T-cell (primary cell): ENCODE data around the gene TSC22D2. TPM values are rescaled to one million over a fixed set of nuclear protein-coding genes. Genes with fewer than 3 reads are reported as not detected.

Experiments
- ATAC-seq, 4 experiments: fragments of 200-7000 bp in 3 of 4; fragments of 150-1000 bp in 1 of 4; cut with Tn5 transposase; replicated peaks in 1 of 4; 1 replicate in 3 of 4; 2 replicates in 1 of 4; pipeline ENCODE4 v1.10.0; 2021; ENCODE audit warnings: moderate library complexity in 3 of 4, mild to moderate bottlenecking in 2 of 4, moderate number of reproducible peaks in 1 of 4
- CTCF ChIA-PET, 2 donors: fragments of 300-600 bp; sonication (Branson Sonifier 250); formaldehyde crosslinking; loops; one replicate each; lab custom pipeline; 2022; ENCODE audit warnings: antibody characterized with exemption in 2 of 2; lab: Charles Lee
- POLR2A ChIA-PET, 2 donors: fragments of 300-600 bp; sonication (Branson Sonifier 250); formaldehyde crosslinking; loops; one replicate each; lab custom pipeline; 2022; ENCODE audit warnings: antibody characterized with exemption in 2 of 2; lab: Charles Lee
- DNase-seq, 35 experiments: peaks; one replicate each; pipeline versions ENCODE4 v3.0.0 to v3.0.0-alpha.2; 2013 to 2023
- H3K27ac ChIP-seq: one replicate; pipeline ENCODE4 v1.5.1; 2013; ENCODE audit warnings: low read length
- H3K27me3 ChIP-seq, 2 experiments: replicated peaks in 1 of 2; 1 replicate in 1 of 2; 2 replicates in 1 of 2; pipeline versions ENCODE4 v1.6.1 to v1.7.0; 2013; ENCODE audit warnings: low read length in 1 of 2, mixed read lengths in 1 of 2; ENCODE audit not compliant: control insufficient read depth in 2 of 2, insufficient read depth in 2 of 2; ENCODE audit errors: extremely low read depth in 1 of 2
- H3K36me3 ChIP-seq, 2 donors: 1 replicate in 1 of 2; 2 replicates in 1 of 2; pipeline versions ENCODE4 v1.6.1 to v1.7.0; 2013; ENCODE audit warnings: low read length in 1 of 2; ENCODE audit not compliant: control insufficient read depth in 2 of 2, insufficient read depth in 1 of 2; ENCODE audit errors: extremely low read depth in 1 of 2
- H3K4me1 ChIP-seq, 2 experiments: 1 replicate in 1 of 2; 2 replicates in 1 of 2; pipeline versions ENCODE4 v1.6.1 to v1.7.0; 2013; ENCODE audit warnings: low read length in 2 of 2, mixed read lengths in 1 of 2; ENCODE audit not compliant: insufficient read depth in 2 of 2, control insufficient read depth in 1 of 2; ENCODE audit errors: extremely low read depth in 1 of 2
- H3K4me3 ChIP-seq, 2 donors: 1 replicate in 1 of 2; 2 replicates in 1 of 2; pipeline versions ENCODE4 v1.5.1 to v1.7.0; 2013; ENCODE audit warnings: mild to moderate bottlenecking in 2 of 2, low read length in 1 of 2, moderate library complexity in 1 of 2; ENCODE audit not compliant: control insufficient read depth in 1 of 2; ENCODE audit errors: extremely low read depth in 1 of 2
- H3K9me3 ChIP-seq: 2 replicates; pipeline ENCODE4 v1.7.0; 2013
- H3K27ac Mint-ChIP-seq, 2 donors: one replicate each; pipeline ENCODE4 v1.8.0; 2020 to 2021; ENCODE audit warnings: mild to moderate bottlenecking in 2 of 2, mixed read lengths in 2 of 2
- H3K27me3 Mint-ChIP-seq, 2 donors: one replicate each; pipeline ENCODE4 v1.8.0; 2021 to 2022; ENCODE audit warnings: mixed read lengths in 2 of 2
- H3K36me3 Mint-ChIP-seq: one replicate; pipeline ENCODE4 v1.8.0; 2021; ENCODE audit warnings: mixed read lengths
- H3K4me1 Mint-ChIP-seq, 3 donors: one replicate each; pipeline ENCODE4 v1.8.0; 2020 to 2022; ENCODE audit warnings: mixed read lengths in 3 of 3, mild to moderate bottlenecking in 1 of 3
- H3K4me3 Mint-ChIP-seq, 3 donors: one replicate each; pipeline ENCODE4 v1.8.0; 2020 to 2022; ENCODE audit warnings: mild to moderate bottlenecking in 3 of 3, mixed read lengths in 3 of 3, moderate library complexity in 3 of 3
- H3K9me3 Mint-ChIP-seq, 3 donors: one replicate each; pipeline ENCODE4 v1.8.0; 2020 to 2022; ENCODE audit warnings: mixed read lengths in 3 of 3
- WGBS: methylation state at CpG from one replicate; pipeline ENCODE4 v1.1.5; 2013; ENCODE audit warnings: missing lambda C conversion rate; ENCODE audit not compliant: insufficient coverage; 5-methylcytosine and 5-hydroxymethylcytosine counted together
- total RNA-seq, 35 experiments: library from RNA in 6 of 35; stranded (reverse) in 6 of 35; fragments of 120-200 nt in 1 of 35; gene quantifications; one replicate each; pipeline versions ENCODE4 v1.2.1 to v1.2.4 and lab custom pipeline; 2013 to 2026

The TSC22D2 gene
- total RNA-seq, 5 donors from 2014 or later (not counting 1 experiment from before 2014, with no cell fraction given): 21.2 to 55.0 (median 23.3) TPM

DNA sequence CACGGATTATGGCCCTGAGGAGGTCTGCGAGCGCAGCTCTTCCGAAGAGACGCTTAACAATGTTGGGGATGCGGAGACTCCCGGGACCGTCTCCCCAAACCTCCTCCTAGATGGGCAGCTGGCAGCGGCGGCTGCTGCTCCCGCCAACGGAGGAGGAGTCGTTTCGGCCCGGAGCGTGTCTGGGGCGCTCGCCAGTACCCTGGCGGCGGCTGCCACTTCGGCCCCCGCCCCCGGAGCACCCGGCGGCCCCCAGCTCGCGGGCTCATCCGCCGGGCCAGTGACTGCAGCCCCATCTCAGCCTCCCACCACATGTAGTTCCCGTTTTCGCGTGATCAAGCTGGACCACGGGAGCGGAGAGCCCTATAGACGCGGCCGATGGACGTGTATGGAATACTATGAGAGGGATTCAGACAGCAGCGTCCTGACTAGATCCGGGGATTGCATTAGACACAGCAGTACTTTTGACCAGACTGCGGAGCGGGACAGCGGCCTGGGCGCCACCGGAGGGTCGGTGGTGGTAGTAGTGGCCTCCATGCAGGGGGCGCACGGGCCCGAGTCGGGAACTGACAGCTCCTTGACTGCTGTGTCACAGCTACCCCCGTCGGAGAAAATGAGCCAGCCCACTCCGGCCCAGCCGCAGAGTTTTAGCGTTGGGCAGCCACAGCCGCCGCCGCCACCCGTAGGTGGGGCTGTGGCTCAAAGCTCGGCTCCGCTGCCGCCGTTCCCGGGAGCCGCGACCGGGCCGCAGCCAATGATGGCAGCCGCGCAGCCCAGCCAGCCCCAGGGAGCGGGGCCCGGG lies 1.6 kb downstream of the TSC22D2 start:
- DNase-seq: peak in 33 of 35 experiments; percentile 11 to 77 (median 42)
- peak overlapping the region; percentile 87 to 95 (median 92) for H3K4me3 Mint-ChIP-seq
- peaks cover 45 to 56% (median 48%) of the 10 kb centered on the region in 3 donors for H3K4me1 Mint-ChIP-seq
- H3K27ac Mint-ChIP-seq: peak overlapping the region; percentile 95
- peak; percentile 1 to 9 (median 6) for ATAC-seq
- CTCF ChIA-PET: interaction anchor here (0.6 to 5.9 kb wide), 15 partner anchors 9 to 1280 kb away, joined by 3 to 39 read pairs (median 3); partner anchors contain the start of gene HPS3 (in 1 of the 2)
- H3K36me3 Mint-ChIP-seq: peaks cover 17% of the 10 kb centered on the region
- POLR2A ChIA-PET: interaction anchor here (0.5 to 2.6 kb wide), 11 partner anchors 12 to 353 kb away, joined by 3 to 14 read pairs (median 6); partner anchors contain the start of genes SERP1 (in 1 of the 2) and SIAH2 (in 1 of the 2)
- H3K27me3 ChIP-seq: no peaks in the 10 kb centered on the region
- under 1% methylated on average over 70 of the region's 72 CpGs for WGBS
- peaks cover 8 to 29% of the 10 kb centered on the region in 2 experiments for H3K4me1 ChIP-seq
- H3K27me3 Mint-ChIP-seq: no peaks in the 10 kb centered on the region
- H3K4me3 ChIP-seq: peak overlapping the region; percentile 80 to 93
- H3K27ac ChIP-seq: peak overlapping the region; percentile 91
- H3K9me3 ChIP-seq: no peaks in the 10 kb centered on the region
- no peaks in the 10 kb centered on the region for H3K36me3 ChIP-seq
- no peaks in the 10 kb centered on the region for H3K9me3 Mint-ChIP-seq

DNA sequence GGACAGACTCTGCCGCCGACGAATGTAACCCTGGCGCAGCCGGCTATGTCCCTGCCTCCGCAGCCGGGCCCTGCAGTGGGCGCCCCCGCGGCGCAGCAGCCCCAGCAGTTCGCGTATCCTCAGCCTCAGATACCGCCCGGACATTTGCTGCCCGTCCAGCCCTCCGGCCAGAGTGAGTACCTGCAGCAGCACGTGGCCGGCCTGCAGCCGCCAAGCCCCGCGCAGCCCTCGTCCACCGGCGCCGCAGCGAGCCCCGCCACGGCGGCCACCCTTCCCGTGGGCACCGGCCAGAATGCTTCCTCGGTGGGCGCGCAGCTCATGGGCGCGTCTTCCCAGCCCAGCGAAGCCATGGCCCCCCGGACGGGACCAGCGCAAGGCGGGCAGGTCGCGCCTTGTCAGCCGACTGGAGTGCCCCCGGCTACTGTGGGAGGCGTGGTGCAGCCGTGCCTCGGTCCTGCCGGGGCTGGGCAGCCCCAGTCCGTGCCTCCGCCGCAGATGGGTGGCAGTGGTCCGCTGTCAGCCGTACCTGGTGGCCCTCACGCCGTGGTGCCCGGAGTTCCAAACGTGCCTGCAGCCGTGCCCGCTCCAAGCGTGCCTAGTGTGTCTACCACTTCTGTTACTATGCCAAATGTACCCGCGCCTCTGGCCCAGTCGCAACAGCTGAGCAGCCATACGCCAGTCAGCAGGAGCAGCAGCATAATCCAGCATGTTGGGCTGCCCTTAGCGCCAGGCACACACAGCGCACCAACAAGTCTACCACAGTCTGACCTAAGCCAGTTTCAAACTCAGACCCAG lies 2.4 kb downstream of the TSC22D2 start:
- POLR2A ChIA-PET: interaction anchor here (0.5 to 2.1 kb wide), 6 partner anchors 134 to 508 kb away, joined by 3 to 14 read pairs (median 4); partner anchors contain the start of genes SIAH2 (in 2 of the 2) and SERP1 (in 1 of the 2)
- peaks cover 10 to 30% of the 10 kb centered on the region in 2 experiments for H3K4me1 ChIP-seq

GRCh38 chr3:150411106-150411460 lies 3.0 kb downstream of the TSC22D2 start:
- Mint-ChIP-seq H3K27ac (peak overlapping the region; percentile 44 to 54), H3K4me3 (peak overlapping the region; percentile 87 to 95 (median 92)), H3K36me3 (peaks cover 28% of the 10 kb centered on the region), H3K9me3 (no peaks in the 10 kb centered on the region), H3K27me3 (no peaks in the 10 kb centered on the region), H3K4me1 (peaks cover 58 to 70% (median 62%) of the 10 kb centered on the region in 3 donors)
- H3K9me3 ChIP-seq: no peaks in the 10 kb centered on the region
- WGBS: 5% methylated on average over 3 of the region's 5 CpGs
- ChIA-PET CTCF (interaction anchor here (0.8 to 5.9 kb wide), 10 partner anchors 13 to 124 kb away, joined by 3 to 39 read pairs (median 4); no protein-coding TSS in a partner anchor), POLR2A (interaction anchor here (0.6 to 1.2 kb wide), 4 partner anchors 26 to 509 kb away, joined by 3 to 4 read pairs (median 3); partner anchors contain the start of gene SIAH2 (in 1 of the 2))
- peaks cover 0 to 3% of the 10 kb centered on the region in 2 donors for H3K36me3 ChIP-seq
- DNase-seq: no peak
- peaks cover 11 to 35% of the 10 kb centered on the region in 2 experiments for H3K4me1 ChIP-seq
- no peak for ATAC-seq
- H3K4me3 ChIP-seq: peak overlapping the region; percentile 80 to 93
- H3K27ac ChIP-seq: no peak overlapping the region
- no peaks in the 10 kb centered on the region for H3K27me3 ChIP-seq

More for the DNA sequence above, 2.4 kb downstream of the TSC22D2 start:
- Mint-ChIP-seq H3K9me3 (no peaks in the 10 kb centered on the region), H3K27me3 (no peaks in the 10 kb centered on the region), H3K4me1 (peaks cover 52 to 64% (median 56%) of the 10 kb centered on the region in 3 donors), H3K27ac (peak overlapping the region; percentile 44 to 54), H3K4me3 (peak overlapping the region; percentile 87 to 95 (median 92)), H3K36me3 (peaks cover 23% of the 10 kb centered on the region)
- Histone ChIP-seq H3K27me3 (no peaks in the 10 kb centered on the region), H3K9me3 (no peaks in the 10 kb centered on the region), H3K36me3 (no peaks in the 10 kb centered on the region), H3K27ac (no peak overlapping the region), H3K4me3 (peak overlapping the region; percentile 80 to 93)
- CTCF ChIA-PET: interaction anchor here (0.7 to 5.9 kb wide), 9 partner anchors 8 to 86 kb away, joined by 3 to 39 read pairs (median 4); no protein-coding TSS in a partner anchor
- DNase-seq (peak in 28 of 35 experiments; percentile 5 to 48 (median 20)), ATAC-seq (no peak)
- WGBS: under 1% methylated on average over 68 of the region's 68 CpGs

DNA sequence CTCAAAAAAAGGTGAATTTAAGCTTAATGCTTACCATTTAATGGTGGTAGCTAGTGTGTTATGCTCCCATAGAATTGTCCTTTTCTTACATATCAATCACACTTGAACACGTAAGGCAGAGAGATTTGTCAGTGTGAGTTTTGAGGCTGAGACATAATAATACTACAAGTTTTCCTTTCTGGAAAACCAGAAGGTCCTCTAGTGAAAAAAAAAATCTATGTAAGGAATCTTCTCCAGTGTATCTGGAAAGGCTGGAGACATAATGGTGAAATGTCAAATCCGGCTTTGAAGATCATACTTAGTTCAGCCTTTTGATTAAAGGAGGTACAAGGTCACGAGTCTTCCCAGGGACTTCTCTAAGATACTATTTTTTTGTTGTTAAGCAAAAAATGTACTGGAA lies 3.4 kb downstream of the TSC22D2 start:
- WGBS: 20% methylated on average over 1 of the region's 3 CpGs
- no peak for DNase-seq
- Mint-ChIP-seq H3K9me3 (no peaks in the 10 kb centered on the region), H3K4me1 (peaks cover 62 to 71% (median 65%) of the 10 kb centered on the region in 3 donors), H3K4me3 (peak overlapping the region; percentile 87 to 95 (median 92)), H3K36me3 (peaks cover 29% of the 10 kb centered on the region), H3K27me3 (no peaks in the 10 kb centered on the region), H3K27ac (no peak overlapping the region)
- ChIA-PET CTCF (interaction anchor here (0.8 to 5.9 kb wide), 12 partner anchors 13 to 125 kb away, joined by 3 to 39 read pairs (median 4); no protein-coding TSS in a partner anchor), POLR2A (interaction anchor here (0.6 to 1.2 kb wide), 7 partner anchors 13 to 352 kb away, joined by 3 to 15 read pairs (median 4); partner anchors contain the start of gene SIAH2 (in 1 of the 2))
- Histone ChIP-seq H3K4me3 (peak overlapping the region; percentile 80 to 93), H3K9me3 (no peaks in the 10 kb centered on the region), H3K27me3 (no peaks in the 10 kb centered on the region), H3K36me3 (peaks cover 0 to 3% of the 10 kb centered on the region in 2 donors), H3K27ac (no peak overlapping the region), H3K4me1 (peaks cover 11 to 38% of the 10 kb centered on the region in 2 experiments)
- no peak for ATAC-seq

- Mint-ChIP-seq H3K9me3 (no peaks in the 10 kb centered on the region), H3K4me3 (peak overlapping the region; percentile 87 to 95 (median 92)), H3K4me1 (peaks cover 63 to 73% (median 66%) of the 10 kb centered on the region in 3 donors), H3K36me3 (peaks cover 29% of the 10 kb centered on the region), H3K27ac (no peak overlapping the region), H3K27me3 (no peaks in the 10 kb centered on the region)
- H3K4me3 ChIP-seq: peak overlapping the region; percentile 15 to 93
- 100% methylated on average over 1 of the region's 2 CpGs for WGBS
- ATAC-seq (no peak), DNase-seq (peak in 1 of 35 experiments; percentile 20)
- ChIA-PET CTCF (interaction anchor here (0.7 to 5.9 kb wide), 15 partner anchors 8 to 125 kb away, joined by 3 to 39 read pairs (median 4); no protein-coding TSS in a partner anchor), POLR2A (interaction anchor here (0.6 to 1.2 kb wide), 6 partner anchors 12 to 352 kb away, joined by 3 to 15 read pairs (median 4); partner anchors contain the start of gene SIAH2 (in 1 of the 2))
- no peak overlapping the region for H3K27ac ChIP-seq
- H3K4me1 ChIP-seq: peaks cover 11 to 42% of the 10 kb centered on the region in 2 experiments
- H3K36me3 ChIP-seq: peaks cover 0 to 3% of the 10 kb centered on the region in 2 donors
- no peaks in the 10 kb centered on the region for H3K27me3 ChIP-seq
- no peaks in the 10 kb centered on the region for H3K9me3 ChIP-seq
Observed at GRCh38 chr3:150411976-150412375, 3.9 kb downstream of the TSC22D2 start.
